H1 (cell line): ENCODE data around the gene GPR156. TPM values are rescaled to one million over a fixed set of nuclear protein-coding genes. Genes with fewer than 3 reads are reported as not detected.

Experiments used
- CTCF ChIA-PET: fragments of 300-600 bp; sonication (Branson Sonifier 250); formaldehyde crosslinking; loops from one replicate; lab custom pipeline; 2021; ENCODE audit not compliant: partially characterized antibody; lab: Charles Lee
- POLR2A ChIA-PET: fragments of 300-600 bp; sonication (Branson Sonifier 250); formaldehyde crosslinking; loops from one replicate; lab custom pipeline; 2021; ENCODE audit warnings: inconsistent platforms; ENCODE audit not compliant: partially characterized antibody; lab: Charles Lee
- DNase-seq, 2 experiments: peaks; one replicate each; pipeline versions ENCODE4 v3.0.0 to v3.0.0-alpha.2; 2010 to 2022; ENCODE audit warnings: low spot score in 2 of 2, low read depth in 1 of 2, mixed read lengths in 1 of 2
- FAIRE-seq: peaks from 2 replicates; lab custom pipeline; 2011; peaks lifted over from hg19 to GRCh38; lab: Jason Lieb, UNC
- H2AFZ ChIP-seq: 2 replicates; pipeline ENCODE4 v1.8.1; 2012; ENCODE audit warnings: low read length, inconsistent platforms
- H2AK5ac ChIP-seq: 2 replicates; pipeline ENCODE4 v1.6.1; 2013; ENCODE audit warnings: low read depth, low read length
- H2BK120ac ChIP-seq: replicated peaks from 2 replicates; pipeline ENCODE3; 2013; ENCODE audit warnings: low read depth, low read length, inconsistent platforms
- H2BK12ac ChIP-seq: 2 replicates; pipeline ENCODE4 v1.6.1; 2013; ENCODE audit warnings: low read depth, low read length
- H2BK15ac ChIP-seq: 2 replicates; pipeline ENCODE4 v1.6.1; 2013; ENCODE audit warnings: low read length
- H2BK20ac ChIP-seq: 2 replicates; pipeline ENCODE4 v1.6.1; 2013; ENCODE audit warnings: low read length
- H2BK5ac ChIP-seq: 2 replicates; pipeline ENCODE4 v1.6.1; 2013; ENCODE audit warnings: low read depth, low read length
- H3K14ac ChIP-seq: 2 replicates; pipeline ENCODE4 v1.6.1; 2013; ENCODE audit warnings: inconsistent platforms; ENCODE audit not compliant: insufficient read length
- H3K18ac ChIP-seq: 2 replicates; pipeline ENCODE4 v1.6.1; 2013; ENCODE audit warnings: low read length; ENCODE audit errors: extremely low read depth
- H3K23ac ChIP-seq: 2 replicates; pipeline ENCODE4 v1.6.1; 2013; ENCODE audit warnings: inconsistent platforms; ENCODE audit not compliant: insufficient read length
- H3K23me2 ChIP-seq: 2 replicates; pipeline ENCODE4 v1.6.1; 2013; ENCODE audit warnings: low read depth, low read length
- H3K27ac ChIP-seq: 2 replicates; pipeline ENCODE4 v1.6.1; 2011; ENCODE audit warnings: low read depth, low read length, inconsistent platforms
- H3K27me3 ChIP-seq, 4 experiments: replicated peaks in 1 of 4; 1 replicate in 1 of 4; 2 replicates in 3 of 4; pipeline versions ENCODE4 v1.6.1 to v1.8.1; 2011 to 2013; ENCODE audit warnings: low read length in 3 of 4, mild to moderate bottlenecking in 3 of 4, inconsistent platforms in 2 of 4, mixed read lengths in 2 of 4, moderate library complexity in 1 of 4; ENCODE audit not compliant: control insufficient read depth in 3 of 4, insufficient read depth in 3 of 4; ENCODE audit errors: extremely low read depth in 1 of 4
- H3K36me3 ChIP-seq, 4 experiments: 2 replicates each; pipeline versions ENCODE4 v1.6.1 to v1.8.1; 2011 to 2013; ENCODE audit warnings: mild to moderate bottlenecking in 4 of 4, low read length in 3 of 4, moderate library complexity in 2 of 4, control low read depth in 1 of 4, inconsistent platforms in 1 of 4; ENCODE audit not compliant: insufficient read depth in 4 of 4, control insufficient read depth in 2 of 4
- H3K4ac ChIP-seq: replicated peaks from 2 replicates; pipeline ENCODE3; 2013; ENCODE audit warnings: low read length, low read depth, mixed read lengths, inconsistent platforms; ENCODE audit not compliant: insufficient read length
- H3K4me1 ChIP-seq, 4 experiments: replicated peaks in 1 of 4; 1 replicate in 1 of 4; 2 replicates in 3 of 4; pipeline versions ENCODE4 v1.6.1 to v1.8.1; 2011 to 2013; ENCODE audit warnings: low read length in 3 of 4, inconsistent platforms in 2 of 4, mixed read lengths in 1 of 4; ENCODE audit not compliant: insufficient read depth in 4 of 4, control insufficient read depth in 3 of 4
- H3K4me2 ChIP-seq, 2 experiments: 2 replicates each; pipeline versions ENCODE4 v1.6.1 to v1.8.1; 2011 to 2013; ENCODE audit warnings: low read depth in 2 of 2, low read length in 2 of 2, control low read depth in 1 of 2, inconsistent platforms in 1 of 2, mild to moderate bottlenecking in 1 of 2; ENCODE audit not compliant: insufficient read depth in 1 of 2
- H3K4me3 ChIP-seq, 4 experiments: fragments of 200-600, 300-600 bp in 1 of 4; sonication (generic), shearing (Covaris generic), sonication (Bioruptor Twin) in 1 of 4; 2 replicates each; pipeline versions ENCODE4 v1.5.1 to v1.8.1; 2011 to 2016; ENCODE audit warnings: low read length in 4 of 4, low read depth in 3 of 4, control low read depth in 2 of 4, inconsistent platforms in 2 of 4, mild to moderate bottlenecking in 2 of 4, mixed read lengths in 1 of 4, moderate library complexity in 1 of 4; ENCODE audit not compliant: insufficient read depth in 2 of 4; ENCODE audit errors: extremely low read depth in 1 of 4
- H3K56ac ChIP-seq: replicated peaks from 2 replicates; pipeline ENCODE3; 2013; ENCODE audit warnings: low read depth, mild to moderate bottlenecking, mixed read lengths, low read length, inconsistent platforms; ENCODE audit not compliant: insufficient read length
- H3K79me1 ChIP-seq: 2 replicates; pipeline ENCODE4 v1.6.1; 2013; ENCODE audit warnings: low read depth, low read length, control low read depth
- H3K79me2 ChIP-seq, 2 experiments: 2 replicates each; pipeline versions ENCODE4 v1.6.1 to v1.8.1; 2012 to 2013; ENCODE audit warnings: low read length in 2 of 2, mild to moderate bottlenecking in 2 of 2, inconsistent platforms in 1 of 2; ENCODE audit not compliant: insufficient read depth in 2 of 2, control insufficient read depth in 1 of 2
- H3K9ac ChIP-seq, 4 experiments: replicated peaks in 1 of 4; 1 replicate in 1 of 4; 2 replicates in 3 of 4; pipeline versions ENCODE4 v1.6.1 to v1.8.1; 2011 to 2013; ENCODE audit warnings: low read depth in 3 of 4, low read length in 3 of 4, control low read depth in 2 of 4, mild to moderate bottlenecking in 2 of 4, moderate library complexity in 2 of 4, inconsistent platforms in 1 of 4; ENCODE audit errors: extremely low read depth in 1 of 4
- H3K9me3 ChIP-seq, 2 experiments: 2 replicates each; pipeline versions ENCODE4 v1.6.1 to v1.8.1; 2012 to 2013; ENCODE audit warnings: mild to moderate bottlenecking in 2 of 2, moderate library complexity in 2 of 2, control low read depth in 1 of 2, inconsistent platforms in 1 of 2, low read depth in 1 of 2, low read length in 1 of 2, mixed read lengths in 1 of 2; ENCODE audit not compliant: insufficient read depth in 2 of 2
- H4K20me1 ChIP-seq, 2 experiments: replicated peaks in 1 of 2; 2 replicates each; pipeline versions ENCODE3 to v1.8.1; 2011 to 2013; ENCODE audit warnings: inconsistent platforms in 2 of 2, low read length in 2 of 2, mild to moderate bottlenecking in 1 of 2; ENCODE audit not compliant: insufficient read depth in 2 of 2, control insufficient read depth in 1 of 2
- H4K5ac ChIP-seq: 2 replicates; pipeline ENCODE4 v1.6.1; 2013; ENCODE audit warnings: low read length, low read depth, mixed read lengths, inconsistent platforms; ENCODE audit not compliant: insufficient read length
- H4K8ac ChIP-seq: 2 replicates; pipeline ENCODE4 v1.8.0; 2013; ENCODE audit warnings: mild to moderate bottlenecking, moderate library complexity, low read length, inconsistent platforms; ENCODE audit not compliant: insufficient read depth; ENCODE audit errors: extremely low read depth
- H4K91ac ChIP-seq: replicated peaks from 2 replicates; pipeline ENCODE3; 2013; ENCODE audit warnings: low read length, mixed read lengths, inconsistent platforms; ENCODE audit not compliant: insufficient read length
- BCL11A ChIP-seq, 2 experiments: IDR thresholded peaks; one replicate each; pipeline ENCODE4 v1.6.1; 2011; ENCODE audit warnings: low read depth in 2 of 2, low read length in 2 of 2, mild to moderate bottlenecking in 2 of 2
- CEBPB ChIP-seq: IDR thresholded peaks from 2 replicates; pipeline ENCODE4 v1.6.1; 2012; ENCODE audit warnings: low read depth, low read length
- EP300 ChIP-seq, 2 experiments: IDR thresholded peaks; 1 replicate in 1 of 2; 2 replicates in 1 of 2; pipeline ENCODE4 v1.6.1; 2011 to 2012; ENCODE audit warnings: low read depth in 2 of 2, low read length in 2 of 2, mild to moderate bottlenecking in 2 of 2, borderline replicate concordance in 1 of 2, inconsistent platforms in 1 of 2, moderate library complexity in 1 of 2
- EZH2 ChIP-seq: fragments of 200-600 bp; sonication (generic); IDR thresholded peaks from 2 replicates; pipeline ENCODE4 v1.7.1; 2012; ENCODE audit warnings: low read depth, mild to moderate bottlenecking, moderate library complexity, low read length, inconsistent platforms; ENCODE audit not compliant: severe bottlenecking
- TCF12 ChIP-seq: IDR thresholded peaks from 2 replicates; pipeline ENCODE4 v1.6.1; 2011; ENCODE audit warnings: low read depth, mild to moderate bottlenecking, low read length
- WGBS, 2 experiments: shearing (Covaris generic) in 1 of 2; methylation state at CpG; one replicate each; pipeline versions ENCODE4 v1.1.6 to v1.1.7; 2013 to 2015; ENCODE audit warnings: low lambda C conversion rate in 2 of 2, mixed read lengths in 2 of 2, inconsistent platforms in 1 of 2, low coverage in 1 of 2, missing lambda C conversion rate in 1 of 2; ENCODE audit not compliant: insufficient replicate concordance in 2 of 2, insufficient coverage in 1 of 2, insufficient read length in 1 of 2; ENCODE audit errors: extremely low coverage in 1 of 2, missing lambda C conversion rate in 1 of 2; 5-methylcytosine and 5-hydroxymethylcytosine counted together
- polyA plus RNA-seq, 7 experiments: library from polyadenylated mRNA; depleted of rRNA in 3 of 7; stranded (reverse) in 5 of 7; unstranded in 2 of 7; fragments of >200 nt in 5 of 7; fragments of 200-250 nt in 2 of 7; gene quantifications; 1 replicate in 5 of 7; 2 replicates in 1 of 7; 4 replicates in 1 of 7; pipeline versions ENCODE4 v1.2.1 to v1.2.3, GENCODE V29; 2011 to 2013; ENCODE audit warnings: missing spikeins in 2 of 7, mixed read lengths in 2 of 7
- total RNA-seq: library from RNA; stranded (reverse); fragmentation: NEBNext Ultra II Directional; extraction: Animal tissue kit (Norgen Biotek cat#: 25700); gene quantifications from 2 replicates; pipeline ENCODE4 v1.2.1, GENCODE V29; 2021

Gene GPR156
- total and polyA plus RNA-seq, 2 of the 8 experiments (the other 6 are each of a cell fraction or from before 2014, with no cell fraction given): 1.6 to 1.8 TPM

DNA sequence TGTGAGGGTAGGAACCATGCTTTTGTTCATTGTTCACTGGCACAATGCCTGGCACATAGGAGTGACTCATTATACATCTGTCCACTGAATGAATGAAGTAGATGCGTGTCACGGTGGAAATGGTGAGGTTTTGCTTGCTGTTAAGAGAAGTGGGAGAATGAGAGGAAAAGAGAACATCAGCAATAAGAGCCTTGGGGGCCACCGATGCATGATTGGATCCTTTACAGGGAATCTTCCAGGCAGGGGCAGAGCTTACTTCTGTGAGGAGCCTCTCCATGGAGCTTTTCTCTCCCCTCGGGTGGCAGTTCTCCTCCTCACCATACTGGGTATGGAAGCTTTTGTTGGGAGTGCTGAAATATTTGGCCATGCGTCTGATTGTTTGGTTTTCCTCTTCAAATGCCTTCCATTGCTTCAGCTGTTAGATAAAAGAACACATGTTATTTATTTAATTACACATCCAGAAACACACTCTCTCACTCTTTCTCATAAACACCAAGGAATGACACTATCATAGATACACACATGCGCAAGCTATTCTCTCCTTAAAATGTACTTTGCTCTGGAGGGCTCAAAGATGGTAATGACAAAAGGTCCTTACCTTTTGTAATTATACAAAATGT lies 111.9 kb downstream of the GPR156 start:
- no peak overlapping the region for H3K18ac ChIP-seq
- no peak overlapping the region for H2BK20ac ChIP-seq
- H2BK120ac ChIP-seq: no peak overlapping the region
- H2BK15ac ChIP-seq: no peak overlapping the region
- POLR2A ChIA-PET: interaction anchor here (2.9 kb wide), 1 partner anchor 78 kb away, joined by 12 read pairs; no protein-coding TSS in a partner anchor
- H3K9ac ChIP-seq: no peak overlapping the region
- no peak overlapping the region for H2BK5ac ChIP-seq
- H4K91ac ChIP-seq: no peak overlapping the region
- H3K4me3 ChIP-seq: no peak overlapping the region
- no peak overlapping the region for H4K8ac ChIP-seq
- no peak overlapping the region for H3K27ac ChIP-seq
- no peak overlapping the region for H3K56ac ChIP-seq
- no peaks in the 10 kb centered on the region for H3K9me3 ChIP-seq
- no peak overlapping the region for H2BK12ac ChIP-seq
- H3K23me2 ChIP-seq: no peaks in the 10 kb centered on the region
- no peak overlapping the region for H2AFZ ChIP-seq
- DNase-seq (no peak), FAIRE-seq (no peak)
- no peaks in the 10 kb centered on the region for H3K79me2 ChIP-seq
- 77% methylated on average over 6 of the region's 6 CpGs; no CpG with 5 or more reads in 1 of the 2 experiments for WGBS, 2 experiments
- H3K4me1 ChIP-seq: no peaks in the 10 kb centered on the region; a peak in 1 of 7 replicates
- no peak overlapping the region for H3K14ac ChIP-seq
- no peak overlapping the region for H2AK5ac ChIP-seq
- H3K36me3 ChIP-seq: no peaks in the 10 kb centered on the region
- no peak overlapping the region for H3K23ac ChIP-seq
- no peaks in the 10 kb centered on the region for H3K27me3 ChIP-seq
- H3K4ac ChIP-seq: no peak overlapping the region
- no peaks in the 10 kb centered on the region for H3K79me1 ChIP-seq
- no peak overlapping the region for H3K4me2 ChIP-seq
- no peak overlapping the region for H4K5ac ChIP-seq
- CTCF ChIA-PET: interaction anchor here (0.8 to 2.0 kb wide), 4 partner anchors 10 to 142 kb away, joined by 3 to 7 read pairs (median 4); no protein-coding TSS in a partner anchor
- no peaks in the 10 kb centered on the region for H4K20me1 ChIP-seq
- no peak for TF ChIP-seq BCL11A (IDR thresholded peaks at IDR 0.05; ENCODE audit: low read depth in 2 of 2, low read length in 2 of 2)
- TF ChIP-seq CEBPB: no peak
- TF ChIP-seq EP300 (IDR thresholded peaks at IDR 0.05; ENCODE audit: borderline replicate concordance in 1 of 2, low read depth in 2 of 2, low read length in 2 of 2): no peak
- TF ChIP-seq EZH2: no peak
- TF ChIP-seq TCF12: no peak
